ENCODE data around the gene CTCF.

GRCh38 chr16:67540756-67541155 lies 21.6 kb upstream of the CTCF start:
- TF ChIP-seq, protein P1, sequence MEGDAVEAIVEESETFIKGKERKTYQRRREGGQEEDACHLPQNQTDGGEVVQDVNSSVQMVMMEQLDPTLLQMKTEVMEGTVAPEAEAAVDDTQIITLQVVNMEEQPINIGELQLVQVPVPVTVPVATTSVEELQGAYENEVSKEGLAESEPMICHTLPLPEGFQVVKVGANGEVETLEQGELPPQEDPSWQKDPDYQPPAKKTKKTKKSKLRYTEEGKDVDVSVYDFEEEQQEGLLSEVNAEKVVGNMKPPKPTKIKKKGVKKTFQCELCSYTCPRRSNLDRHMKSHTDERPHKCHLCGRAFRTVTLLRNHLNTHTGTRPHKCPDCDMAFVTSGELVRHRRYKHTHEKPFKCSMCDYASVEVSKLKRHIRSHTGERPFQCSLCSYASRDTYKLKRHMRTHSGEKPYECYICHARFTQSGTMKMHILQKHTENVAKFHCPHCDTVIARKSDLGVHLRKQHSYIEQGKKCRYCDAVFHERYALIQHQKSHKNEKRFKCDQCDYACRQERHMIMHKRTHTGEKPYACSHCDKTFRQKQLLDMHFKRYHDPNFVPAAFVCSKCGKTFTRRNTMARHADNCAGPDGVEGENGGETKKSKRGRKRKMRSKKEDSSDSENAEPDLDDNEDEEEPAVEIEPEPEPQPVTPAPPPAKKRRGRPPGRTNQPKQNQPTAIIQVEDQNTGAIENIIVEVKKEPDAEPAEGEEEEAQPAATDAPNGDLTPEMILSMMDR (IDR thresholded peaks at IDR 0.05) = no peak
- TF ChIP-seq, protein P2, sequence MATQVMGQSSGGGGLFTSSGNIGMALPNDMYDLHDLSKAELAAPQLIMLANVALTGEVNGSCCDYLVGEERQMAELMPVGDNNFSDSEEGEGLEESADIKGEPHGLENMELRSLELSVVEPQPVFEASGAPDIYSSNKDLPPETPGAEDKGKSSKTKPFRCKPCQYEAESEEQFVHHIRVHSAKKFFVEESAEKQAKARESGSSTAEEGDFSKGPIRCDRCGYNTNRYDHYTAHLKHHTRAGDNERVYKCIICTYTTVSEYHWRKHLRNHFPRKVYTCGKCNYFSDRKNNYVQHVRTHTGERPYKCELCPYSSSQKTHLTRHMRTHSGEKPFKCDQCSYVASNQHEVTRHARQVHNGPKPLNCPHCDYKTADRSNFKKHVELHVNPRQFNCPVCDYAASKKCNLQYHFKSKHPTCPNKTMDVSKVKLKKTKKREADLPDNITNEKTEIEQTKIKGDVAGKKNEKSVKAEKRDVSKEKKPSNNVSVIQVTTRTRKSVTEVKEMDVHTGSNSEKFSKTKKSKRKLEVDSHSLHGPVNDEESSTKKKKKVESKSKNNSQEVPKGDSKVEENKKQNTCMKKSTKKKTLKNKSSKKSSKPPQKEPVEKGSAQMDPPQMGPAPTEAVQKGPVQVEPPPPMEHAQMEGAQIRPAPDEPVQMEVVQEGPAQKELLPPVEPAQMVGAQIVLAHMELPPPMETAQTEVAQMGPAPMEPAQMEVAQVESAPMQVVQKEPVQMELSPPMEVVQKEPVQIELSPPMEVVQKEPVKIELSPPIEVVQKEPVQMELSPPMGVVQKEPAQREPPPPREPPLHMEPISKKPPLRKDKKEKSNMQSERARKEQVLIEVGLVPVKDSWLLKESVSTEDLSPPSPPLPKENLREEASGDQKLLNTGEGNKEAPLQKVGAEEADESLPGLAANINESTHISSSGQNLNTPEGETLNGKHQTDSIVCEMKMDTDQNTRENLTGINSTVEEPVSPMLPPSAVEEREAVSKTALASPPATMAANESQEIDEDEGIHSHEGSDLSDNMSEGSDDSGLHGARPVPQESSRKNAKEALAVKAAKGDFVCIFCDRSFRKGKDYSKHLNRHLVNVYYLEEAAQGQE (IDR thresholded peaks at IDR 0.05; ENCODE audit: insufficient read depth in 1 of 2, low read depth in 2 of 2, low read length in 1 of 2) = no peak

Data from Panc1 (cell line).